Effector CD8-positive, alpha-beta T cell (primary cell): ENCODE measurements around the gene AGXT2.
"Not testable (repeated sequence)": the region's sequence is repeated elsewhere in the genome, so short reads cannot be mapped to it uniquely, and the experiment has no call there.

ENCODE experiments used
- DNase-seq: peaks from one replicate; lab custom pipeline; 2025; lab: John Stamatoyannopoulos, UW

Gene AGXT2

GRCh38 chr5:35052838-35053237 is 5.1 kb upstream of the AGXT2 start:
- no peak for DNase-seq

- no peak for DNase-seq
These were observed 2.9 kb upstream of the AGXT2 start for GRCh38 chr5:35050541-35051126.

- no peak for DNase-seq
These were observed 1.2 kb upstream of the AGXT2 start for GRCh38 chr5:35048910-35049309.

GRCh38 chr5:35046774-35047173 is 975 bp downstream of the AGXT2 start:
- no peak for DNase-seq

- no peak for DNase-seq
These were observed 2.5 kb downstream of the AGXT2 start for GRCh38 chr5:35045280-35045679.

- DNase-seq, result no peak
These were observed 3.1 kb downstream of the AGXT2 start for GRCh38 chr5:35044649-35045048.

- no peak for DNase-seq
These were observed 5.0 kb downstream of the AGXT2 start for GRCh38 chr5:35042781-35043180.

- DNase-seq, result no peak
These were observed 6.5 kb downstream of the AGXT2 start for GRCh38 chr5:35041261-35041660.

- DNase-seq, result no peak
These were observed 8.9 kb downstream of the AGXT2 start for GRCh38 chr5:35038891-35039290.

- no peak for DNase-seq
These were observed 11.2 kb downstream of the AGXT2 start for GRCh38 chr5:35036536-35036935.

- DNase-seq, result not testable (repeated sequence)
These were observed 11.8 kb downstream of the AGXT2 start for GRCh38 chr5:35035929-35036328.

- no peak for DNase-seq
These were observed 12.5 kb downstream of the AGXT2 start for GRCh38 chr5:35035271-35035670.

- DNase-seq, result no peak
These were observed 15.4 kb downstream of the AGXT2 start for GRCh38 chr5:35032356-35032755.

GRCh38 chr5:35031276-35031675 is 16.5 kb downstream of the AGXT2 start:
- DNase-seq, result no peak

- no peak for DNase-seq
These were observed 17.2 kb downstream of the AGXT2 start for GRCh38 chr5:35030426-35031100.

- DNase-seq, result no peak
These were observed 18.4 kb downstream of the AGXT2 start for GRCh38 chr5:35029333-35029732.

GRCh38 chr5:35026941-35027340 is 20.8 kb downstream of the AGXT2 start:
- DNase-seq, result no peak

GRCh38 chr5:35026280-35026840 is 21.4 kb downstream of the AGXT2 start:
- no peak for DNase-seq

GRCh38 chr5:35024911-35025510 is 22.7 kb downstream of the AGXT2 start:
- no peak for DNase-seq

- DNase-seq, result no peak
These were observed 24.2 kb downstream of the AGXT2 start for GRCh38 chr5:35023391-35024178.

- DNase-seq, result no peak
These were observed 31.3 kb downstream of the AGXT2 start for GRCh38 chr5:35016174-35017051.
